DOHH2 (cell line): Measurements from ENCODE around the gene EIF4EBP2.

Source experiments
- H3F3A ChIP-seq: fragments of 200-600 bp; sonication (generic), shearing (Covaris generic); 2 replicates; pipeline ENCODE4 v1.6.0; 2016; ENCODE audit warnings: antibody characterized with exemption, mild to moderate bottlenecking; ENCODE audit not compliant: control insufficient read depth, insufficient read depth
- H3K27ac ChIP-seq: fragments of 200-600 bp; sonication (generic); 2 replicates; pipeline ENCODE4 v1.5.1; 2014; ENCODE audit warnings: low read depth, mild to moderate bottlenecking, low read length, moderate library complexity
- H3K27me3 ChIP-seq: fragments of 200-600 bp; sonication (generic); 2 replicates; pipeline ENCODE4 v1.6.1; 2014; ENCODE audit warnings: mild to moderate bottlenecking, low read length, mixed read lengths; ENCODE audit not compliant: control insufficient read depth
- H3K36me3 ChIP-seq: fragments of 200-600 bp; sonication (generic); 2 replicates; pipeline ENCODE4 v1.6.1; 2014; ENCODE audit warnings: mild to moderate bottlenecking, low read length, moderate library complexity, mixed read lengths; ENCODE audit not compliant: control insufficient read depth
- H3K4me1 ChIP-seq: fragments of 200-600 bp; sonication (generic); 2 replicates; pipeline ENCODE4 v1.6.1; 2014; ENCODE audit warnings: mild to moderate bottlenecking, low read length, mixed read lengths; ENCODE audit not compliant: control insufficient read depth
- H3K4me2 ChIP-seq: fragments of 200-600 bp; sonication (generic); 2 replicates; pipeline ENCODE4 v1.6.0; 2014; ENCODE audit warnings: mild to moderate bottlenecking, low read length, moderate library complexity
- H3K4me3 ChIP-seq: fragments of 200-600 bp; sonication (generic); 2 replicates; pipeline ENCODE4 v1.5.1; 2014; ENCODE audit warnings: mild to moderate bottlenecking, low read length, mixed read lengths
- H3K79me2 ChIP-seq: fragments of 200-600 bp; sonication (generic); 2 replicates; pipeline ENCODE4 v1.6.1; 2014; ENCODE audit warnings: mild to moderate bottlenecking, low read length, mixed read lengths; ENCODE audit not compliant: control insufficient read depth
- H3K9me2 ChIP-seq: fragments of 200-600 bp; sonication (generic); replicated peaks from 2 replicates; pipeline ENCODE4 v1.6.1; 2014; ENCODE audit warnings: mild to moderate bottlenecking, low read length, mixed read lengths; ENCODE audit not compliant: control insufficient read depth
- H3K9me3 ChIP-seq: fragments of 200-600 bp; sonication (generic); 2 replicates; pipeline ENCODE4 v1.6.1; 2014; ENCODE audit warnings: antibody characterized with exemption, low read length, mixed read lengths; ENCODE audit not compliant: control insufficient read depth, insufficient read depth
- H4K20me1 ChIP-seq: fragments of 200-600 bp; sonication (generic); 2 replicates; pipeline ENCODE4 v1.6.0; 2014; ENCODE audit warnings: low read depth, mild to moderate bottlenecking, antibody characterized with exemption, low read length, moderate library complexity; ENCODE audit not compliant: control insufficient read depth, insufficient read depth
- EZH2phosphoT487 ChIP-seq: fragments of 200-600 bp; sonication (generic); IDR thresholded peaks from 2 replicates; pipeline ENCODE4 v1.6.1; 2017; ENCODE audit warnings: borderline replicate concordance, mild to moderate bottlenecking, antibody characterized with exemption, low read length, moderate library complexity, mixed read lengths
- TF ChIP-seq, protein P1 (sequence below): fragments of 200-600 bp; sonication (generic); IDR thresholded peaks from one replicate; pipeline ENCODE4 v1.5.1; 2014; ENCODE audit warnings: antibody characterized with exemption, mild to moderate bottlenecking, low read depth, low read length; ENCODE audit not compliant: poor library complexity, severe bottlenecking

EIF4EBP2 gene

DNA sequence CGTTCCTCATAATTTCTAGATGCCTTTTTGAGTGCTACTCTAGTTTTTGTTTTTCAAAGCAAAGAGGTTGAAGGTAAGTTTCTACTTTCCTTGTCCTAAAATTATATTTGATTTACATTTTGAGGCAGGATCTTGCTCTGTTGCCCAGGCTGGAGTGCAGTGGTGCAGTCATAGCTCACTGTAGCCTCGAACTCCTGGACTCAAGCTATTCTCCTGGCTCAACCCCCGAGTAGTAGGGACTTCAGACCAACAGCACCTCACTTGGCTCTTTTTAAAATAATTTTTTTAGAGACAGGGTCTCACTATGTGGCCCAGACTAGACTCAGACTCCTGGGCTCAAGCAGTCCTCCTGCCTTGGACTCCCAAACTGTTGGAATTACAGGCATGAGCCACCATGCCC is 14.8 kb downstream of the EIF4EBP2 start:
- Histone ChIP-seq H4K20me1 (peaks cover 7% of the 10 kb centered on the region; the same call in 1 of the 2 replicates), H3K36me3 (peaks cover 65% of the 10 kb centered on the region), H3K4me3 (no peak overlapping the region), H3F3A (peaks cover 4% of the 10 kb centered on the region; the same call in 1 of the 2 replicates), H3K9me3 (no peaks in the 10 kb centered on the region), H3K9me2 (no peaks in the 10 kb centered on the region), H3K79me2 (peaks cover 39% of the 10 kb centered on the region), H3K27me3 (no peaks in the 10 kb centered on the region), H3K4me2 (no peak overlapping the region), H3K4me1 (peaks cover 16% of the 10 kb centered on the region), H3K27ac (no peak overlapping the region)
- TF ChIP-seq, protein P1, sequence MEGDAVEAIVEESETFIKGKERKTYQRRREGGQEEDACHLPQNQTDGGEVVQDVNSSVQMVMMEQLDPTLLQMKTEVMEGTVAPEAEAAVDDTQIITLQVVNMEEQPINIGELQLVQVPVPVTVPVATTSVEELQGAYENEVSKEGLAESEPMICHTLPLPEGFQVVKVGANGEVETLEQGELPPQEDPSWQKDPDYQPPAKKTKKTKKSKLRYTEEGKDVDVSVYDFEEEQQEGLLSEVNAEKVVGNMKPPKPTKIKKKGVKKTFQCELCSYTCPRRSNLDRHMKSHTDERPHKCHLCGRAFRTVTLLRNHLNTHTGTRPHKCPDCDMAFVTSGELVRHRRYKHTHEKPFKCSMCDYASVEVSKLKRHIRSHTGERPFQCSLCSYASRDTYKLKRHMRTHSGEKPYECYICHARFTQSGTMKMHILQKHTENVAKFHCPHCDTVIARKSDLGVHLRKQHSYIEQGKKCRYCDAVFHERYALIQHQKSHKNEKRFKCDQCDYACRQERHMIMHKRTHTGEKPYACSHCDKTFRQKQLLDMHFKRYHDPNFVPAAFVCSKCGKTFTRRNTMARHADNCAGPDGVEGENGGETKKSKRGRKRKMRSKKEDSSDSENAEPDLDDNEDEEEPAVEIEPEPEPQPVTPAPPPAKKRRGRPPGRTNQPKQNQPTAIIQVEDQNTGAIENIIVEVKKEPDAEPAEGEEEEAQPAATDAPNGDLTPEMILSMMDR: no peak
- TF ChIP-seq EZH2phosphoT487: no peak

DNA sequence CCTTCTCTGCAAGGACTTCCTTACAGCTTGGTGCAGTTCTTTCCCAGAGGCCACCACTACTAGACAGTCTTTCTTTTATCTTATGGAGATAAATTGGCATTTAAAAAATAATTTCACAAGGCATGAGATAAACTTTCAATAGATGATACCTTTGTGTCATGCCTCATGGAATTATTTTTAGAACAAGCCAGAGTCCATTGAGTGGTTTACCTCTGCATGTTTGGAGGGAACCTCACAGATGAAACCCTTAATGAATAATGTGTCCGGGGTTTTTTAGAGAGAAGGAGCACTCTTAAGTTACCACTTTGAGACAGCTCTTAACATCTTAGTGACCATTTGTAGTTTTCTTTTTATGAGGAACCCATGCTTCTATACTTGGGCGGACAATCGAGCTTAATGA is 20.4 kb downstream of the EIF4EBP2 start:
- Histone ChIP-seq H3K27me3 (no peaks in the 10 kb centered on the region), H3K79me2 (no peaks in the 10 kb centered on the region), H3K4me1 (no peaks in the 10 kb centered on the region), H3K4me3 (no peak overlapping the region), H3K36me3 (peaks cover 79% of the 10 kb centered on the region), H4K20me1 (0 out of 2 replicates have a peak, but pooled peaks cover 2% of the 10 kb centered on the region), H3F3A (0 out of 2 replicates have a peak, but pooled peaks cover 2% of the 10 kb centered on the region), H3K9me3 (no peaks in the 10 kb centered on the region), H3K4me2 (no peak overlapping the region), H3K9me2 (no peaks in the 10 kb centered on the region), H3K27ac (no peak overlapping the region)
- TF ChIP-seq, protein P1: no peak
- TF ChIP-seq EZH2phosphoT487: no peak

DNA sequence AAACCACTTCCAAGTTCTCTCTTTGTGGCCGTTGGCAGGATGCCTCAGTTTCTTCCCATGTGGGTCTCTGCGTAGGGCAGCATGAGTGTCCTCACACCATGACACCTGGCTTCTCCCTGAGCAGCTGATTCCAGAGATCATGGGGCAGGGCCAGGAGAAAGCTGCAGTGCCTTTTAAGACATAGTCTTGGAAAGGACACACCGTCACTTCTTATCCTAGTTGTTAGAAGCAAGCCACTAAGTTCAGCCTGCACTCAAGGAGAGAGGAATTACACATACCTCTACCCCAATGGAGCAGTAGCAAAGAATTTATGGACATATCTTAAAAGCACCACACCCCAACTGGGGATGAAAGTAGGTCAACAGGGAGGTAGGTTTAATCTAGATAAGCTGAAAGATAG is 21.2 kb downstream of the EIF4EBP2 start:
- peaks cover 72% of the 10 kb centered on the region for H3K36me3 ChIP-seq
- no peaks in the 10 kb centered on the region for H3K79me2 ChIP-seq
- TF ChIP-seq, protein P1: no peak
- no peak for TF ChIP-seq EZH2phosphoT487
- H3K9me3 ChIP-seq: no peaks in the 10 kb centered on the region
- no peaks in the 10 kb centered on the region for H3K4me1 ChIP-seq
- H3K27me3 ChIP-seq: no peaks in the 10 kb centered on the region
- H3K4me3 ChIP-seq: no peak overlapping the region
- 0 out of 2 replicates have a peak, but pooled peaks cover 2% of the 10 kb centered on the region for H3F3A ChIP-seq
- H3K27ac ChIP-seq: no peak overlapping the region
- H4K20me1 ChIP-seq: 0 out of 2 replicates have a peak, but pooled peaks cover 2% of the 10 kb centered on the region
- H3K9me2 ChIP-seq: no peaks in the 10 kb centered on the region
- no peak overlapping the region for H3K4me2 ChIP-seq
